ENCODE data around the gene REX1BD.

Gene REX1BD

DNA sequence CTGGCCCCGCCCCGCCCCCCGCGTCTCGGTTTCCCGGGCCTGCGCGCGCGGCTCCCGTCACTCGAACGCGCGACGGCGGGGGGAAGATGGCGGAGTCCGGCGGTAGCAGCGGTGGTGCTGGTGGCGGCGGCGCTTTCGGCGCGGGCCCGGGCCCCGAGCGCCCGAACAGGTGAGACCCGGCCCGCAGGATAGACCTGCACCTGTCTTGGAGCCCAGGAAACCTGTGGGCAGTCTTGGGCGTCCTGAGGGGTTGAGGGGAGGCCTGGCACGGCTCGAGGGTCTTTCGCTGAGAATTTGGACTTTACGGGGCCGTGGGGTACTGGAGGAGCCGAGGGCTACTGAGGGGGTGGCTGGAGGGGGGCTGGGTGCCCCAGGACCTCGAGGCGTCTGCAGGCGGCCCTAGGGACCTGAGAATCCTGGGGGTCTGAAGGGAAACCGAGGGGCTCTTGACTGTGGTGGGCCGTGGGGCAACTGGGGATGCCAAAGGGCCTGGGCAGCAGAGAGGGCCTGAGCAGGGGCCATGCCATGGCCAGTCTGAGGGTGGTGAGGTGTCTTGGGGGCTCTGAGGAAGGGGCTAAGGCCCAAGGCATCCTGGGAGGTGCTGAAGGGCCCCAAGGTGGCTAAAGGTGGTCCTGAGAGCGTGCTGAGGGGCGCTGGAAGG, 48.5 kb downstream of the REX1BD start, which contains the start of gene KLHL26:
Gene KLHL26 (plus strand): TSS at position 60 of the 661 bp plus-strand sequence. CDS start 27 bp downstream, at position 87.
- Histone ChIP-seq H3K27me3 (ENCODE audit: control insufficient read depth, insufficient read depth, low read length) (no peaks in the 10 kb centered on the region), H3K27ac (ENCODE audit: low read length) (no peak within 1 kb of the TSS), H3K9me3 (ENCODE audit: control insufficient read depth, insufficient read depth, low read length) (no peaks in the 10 kb centered on the region), H3K4me1 (ENCODE audit: control insufficient read depth, insufficient read depth, low read length) (peaks cover 10% of the 10 kb centered on the region), H3K4me3 (ENCODE audit: low read length) (peak within 1 kb of the TSS; percentile 79), H3K36me3 (ENCODE audit: control insufficient read depth, insufficient read depth, low read length) (no peaks in the 10 kb centered on the region)
- no peak for DNase-seq (ENCODE audit: low read depth, low spot score)
- no CpG with 5 or more reads among the region's 47 CpGs for WGBS (ENCODE audit: insufficient coverage, insufficient read length)

DNA sequence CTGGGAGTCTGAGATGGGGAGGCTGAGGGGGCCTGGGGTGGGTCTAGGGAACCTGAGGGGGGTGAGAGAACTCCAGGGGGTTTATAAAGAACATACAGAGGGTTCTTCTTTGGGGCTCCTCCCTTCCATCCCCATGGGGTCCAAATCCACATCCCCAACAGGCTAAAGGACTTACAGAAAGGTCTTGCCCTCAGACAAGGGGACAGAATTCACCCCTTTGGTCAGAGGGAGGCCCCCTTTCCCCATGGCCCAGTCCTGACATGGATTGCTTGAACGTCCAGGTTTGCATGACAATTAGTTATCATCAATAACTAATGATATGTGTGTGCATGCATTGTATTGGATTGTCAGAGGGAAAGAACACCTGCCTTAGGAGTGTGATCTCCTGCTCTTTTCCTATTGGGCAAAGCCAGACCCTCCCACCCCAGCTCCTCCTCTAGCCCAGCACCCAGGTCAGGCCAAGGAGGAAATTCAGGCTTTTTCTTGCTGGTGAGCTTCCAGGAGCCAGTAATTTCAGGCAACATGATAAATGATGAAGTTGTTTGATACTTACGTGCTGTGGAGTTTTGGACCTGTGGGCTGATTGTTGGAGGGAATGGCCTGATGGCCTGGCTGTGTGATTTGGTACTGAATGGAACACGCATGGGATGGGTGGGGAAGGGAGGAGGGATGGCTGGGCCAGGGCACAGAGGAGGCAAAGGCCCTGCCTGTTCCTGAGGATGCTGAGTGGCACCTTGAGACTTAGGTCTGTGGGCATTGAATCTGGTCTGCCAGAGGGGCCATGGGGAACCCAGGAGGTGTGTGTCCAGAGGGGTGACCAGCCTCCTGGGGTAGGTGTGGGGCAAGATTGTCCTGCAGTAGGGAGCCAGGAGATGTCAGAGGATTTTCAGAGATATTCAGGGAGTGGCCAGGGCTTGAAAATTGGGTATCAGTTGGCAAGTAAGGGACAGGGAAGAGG, 49.4 kb downstream of the REX1BD start:
- Histone ChIP-seq H3K9me3 (ENCODE audit: control insufficient read depth, insufficient read depth, low read length) (no peaks in the 10 kb centered on the region), H3K27ac (ENCODE audit: low read length) (no peak overlapping the region), H3K36me3 (ENCODE audit: control insufficient read depth, insufficient read depth, low read length) (no peaks in the 10 kb centered on the region), H3K27me3 (ENCODE audit: control insufficient read depth, insufficient read depth, low read length) (no peaks in the 10 kb centered on the region), H3K4me1 (ENCODE audit: control insufficient read depth, insufficient read depth, low read length) (peaks cover 10% of the 10 kb centered on the region), H3K4me3 (ENCODE audit: low read length) (no peak overlapping the region; the same call in none of the 2 replicates)
- WGBS (ENCODE audit: insufficient coverage, insufficient read length), result no CpG with 5 or more reads among the region's 3 CpGs
- no peak for DNase-seq (ENCODE audit: low read depth, low spot score)

DNA sequence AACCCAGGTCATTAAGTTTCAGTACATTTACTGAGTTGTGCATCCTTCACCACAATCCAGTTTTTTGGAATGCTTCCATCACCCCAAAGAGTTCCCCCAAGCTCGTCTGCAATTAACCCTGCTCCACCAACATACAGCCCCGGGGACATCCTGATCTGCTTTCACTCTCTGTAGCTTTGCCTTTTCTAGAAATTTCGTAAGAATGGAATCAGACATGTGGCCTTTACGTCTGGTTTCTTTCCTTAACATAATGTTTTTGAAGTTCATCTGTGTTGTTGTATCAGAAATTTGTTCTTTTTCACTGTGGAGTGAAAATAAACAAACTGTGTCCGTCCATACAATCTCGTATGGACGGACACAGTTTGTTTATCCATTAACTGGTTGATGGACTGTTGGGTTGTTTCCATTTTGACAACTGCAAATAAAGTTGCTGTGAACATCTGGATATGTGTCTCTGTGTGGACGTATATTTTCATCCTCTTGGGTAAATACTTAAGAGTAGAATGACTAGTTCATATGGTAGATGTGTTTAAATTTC, 51.2 kb downstream of the REX1BD start:
- Histone ChIP-seq H3K4me1 (ENCODE audit: control insufficient read depth, insufficient read depth, low read length) (peaks cover 10% of the 10 kb centered on the region), H3K27ac (ENCODE audit: low read length) (no peak overlapping the region), H3K9me3 (ENCODE audit: control insufficient read depth, insufficient read depth, low read length) (no peaks in the 10 kb centered on the region), H3K27me3 (ENCODE audit: control insufficient read depth, insufficient read depth, low read length) (no peaks in the 10 kb centered on the region), H3K4me3 (ENCODE audit: low read length) (no peak overlapping the region), H3K36me3 (ENCODE audit: control insufficient read depth, insufficient read depth, low read length) (no peaks in the 10 kb centered on the region)
- no CpG with 5 or more reads among the region's 8 CpGs for WGBS (ENCODE audit: insufficient coverage, insufficient read length)
- DNase-seq (ENCODE audit: low read depth, low spot score), result no peak

Measured in iPS DF 6.9 (cell line).